LHCN-M2 (cell line): ENCODE data around the gene MPEG1. TPM values are rescaled to one million over a fixed set of nuclear protein-coding genes. Genes with fewer than 3 reads are reported as not detected.

Experiments used
- DNase-seq: peaks from one replicate; pipeline ENCODE4 v3.0.0-alpha.2; 2012; ENCODE audit warnings: low read depth
- total RNA-seq: library from RNA; depleted of rRNA; stranded (reverse); fragments of >200 nt; gene quantifications from 2 replicates; pipeline ENCODE4 v1.2.3, GENCODE V29; 2014; rRNA removed

Gene MPEG1
- total RNA-seq, 1 experiment from 2014 or later = not detected

DNA sequence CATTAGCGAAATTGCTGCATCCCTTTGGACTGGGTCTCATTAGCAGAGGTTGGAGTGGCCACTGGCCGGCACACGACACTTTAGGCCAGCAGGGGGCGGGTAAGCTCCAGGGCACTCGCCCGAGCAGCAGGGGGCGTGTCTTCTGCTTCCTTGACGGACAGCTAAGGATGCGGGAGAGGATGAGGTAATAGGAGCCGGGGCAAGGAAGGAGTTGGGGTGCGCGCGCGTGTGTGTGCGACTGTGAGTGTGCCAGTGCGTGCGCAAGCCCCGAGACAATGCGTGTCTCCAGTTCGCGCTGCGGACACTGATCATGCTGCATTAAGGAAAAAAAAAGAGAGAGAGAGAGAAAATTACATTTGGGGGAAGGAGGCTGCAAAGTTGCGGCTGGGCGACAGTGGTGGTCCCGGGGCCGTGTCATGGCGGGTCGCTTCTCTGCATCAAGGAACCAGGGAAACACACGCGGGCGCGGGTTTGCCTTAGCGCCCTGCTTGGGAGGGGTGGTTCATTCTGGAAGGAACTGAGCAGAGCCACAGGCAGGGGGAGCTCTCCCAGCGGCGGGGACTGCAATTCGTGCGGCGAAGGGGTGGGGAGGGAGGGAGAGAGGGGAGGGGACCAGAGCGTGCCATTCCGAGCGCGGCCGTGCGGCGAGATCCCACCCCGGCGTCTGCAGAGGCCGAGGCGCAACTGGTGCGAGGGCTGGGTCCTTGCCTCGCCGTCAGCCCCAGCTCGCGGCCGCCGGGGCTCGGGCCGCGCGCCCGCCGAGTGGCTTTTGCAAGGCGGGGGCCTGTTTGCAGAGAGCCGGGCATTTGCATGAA lies 41.0 kb downstream of the MPEG1 start, which contains the start of gene DTX4:
Gene DTX4, plus strand, starts transcription at position 625 of the 815 bp plus-strand sequence. CDS start 464 bp downstream, outside the sequence.
- peak; percentile 80 for DNase-seq

DNA sequence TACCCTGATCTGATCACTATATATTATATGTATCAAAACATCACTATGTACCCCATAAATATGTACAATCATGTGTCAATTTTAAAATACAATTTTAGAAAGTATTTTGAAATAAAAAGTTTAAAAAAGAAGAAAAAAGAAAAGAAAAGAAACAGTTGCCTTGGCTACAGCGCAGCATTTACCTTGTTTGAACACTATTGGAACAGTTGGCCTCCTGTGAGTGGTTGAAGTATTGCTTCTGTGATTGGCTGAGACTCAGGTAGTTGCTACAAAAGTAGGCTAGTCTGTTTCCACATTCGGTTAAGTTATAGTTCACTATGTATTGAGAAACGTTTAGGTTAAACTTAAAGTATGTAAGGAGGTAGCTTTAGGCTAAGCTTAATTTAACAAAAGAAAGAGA lies 48.7 kb downstream of the MPEG1 start:
- DNase-seq = no peak

Other genes with a start within 250 kb of the MPEG1 start
- gene GLYATL1B, start 126.6 kb downstream of the MPEG1 start, total RNA-seq = not detected in 2 replicates
- gene FAM111B, start 105.7 kb downstream of the MPEG1 start, total RNA-seq = 37.0 and 38.9 TPM in 2 replicates
- gene FAM111A, start 70.1 kb downstream of the MPEG1 start, total RNA-seq = 80.3 and 80.8 TPM in 2 replicates
- gene DTX4, start 40.8 kb downstream of the MPEG1 start, total RNA-seq = 0.38 and 1.2 TPM in 2 replicates
- not detected in 2 replicates for gene OR5AN1, start 146.0 kb upstream of the MPEG1 start, total RNA-seq
- gene OR5A2, start 213.5 kb upstream of the MPEG1 start, total RNA-seq = not detected in 2 replicates
- gene OR5A1, start 223.5 kb upstream of the MPEG1 start, total RNA-seq = not detected in 2 replicates
- not detected in 2 replicates for gene OR4D6, start 244.0 kb upstream of the MPEG1 start, total RNA-seq